Measurements from ENCODE around the gene ASB15. TPM values are rescaled to one million over a fixed set of nuclear protein-coding genes. Genes with fewer than 3 reads are reported as not detected.
A peak's percentile ranks its signal among the peaks of the same experiment; 100 is the strongest.

ASB15 gene
- total and polyA plus RNA-seq, 2 of the 8 experiments (the other 6 are each of a cell fraction or from before 2014, with no cell fraction given) = not detected

DNA sequence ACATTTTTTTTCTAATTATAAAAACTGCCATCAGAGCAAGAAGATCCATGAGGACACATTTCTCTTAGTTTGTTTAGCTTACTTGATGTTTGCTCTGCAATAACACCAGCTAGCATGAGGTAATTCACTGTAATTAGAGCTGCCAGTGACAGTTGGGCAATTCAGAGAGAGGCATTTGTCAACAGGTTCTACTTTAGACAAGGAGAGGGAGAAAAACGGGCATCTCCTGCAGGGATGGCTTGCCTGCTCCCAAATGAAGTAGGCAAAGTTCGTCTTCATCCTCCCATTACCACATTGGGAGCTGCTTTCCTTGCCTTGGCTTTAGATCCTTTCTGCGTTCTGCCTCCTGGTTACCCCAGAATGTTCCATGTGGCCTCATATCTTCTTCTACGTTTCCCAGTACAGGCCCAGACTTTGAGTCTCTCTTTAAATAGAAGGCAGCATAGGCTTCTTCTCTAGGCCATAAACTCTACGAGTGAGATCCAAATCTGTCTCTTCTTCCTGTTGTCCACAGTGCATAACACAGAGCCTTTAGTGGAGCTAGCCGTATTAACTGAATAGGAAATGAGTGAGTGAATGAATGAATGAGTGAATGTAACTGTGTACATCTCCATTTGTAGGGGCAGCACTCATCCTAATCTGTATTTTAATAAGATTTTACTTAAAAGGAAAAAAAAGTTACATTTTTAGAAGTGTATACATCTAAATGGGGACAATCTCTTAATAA is 21.2 kb downstream of the ASB15 start:
- Histone ChIP-seq H3K9me3 (ENCODE audit: insufficient read depth in 2 of 2, low read depth in 1 of 2, low read length in 1 of 2) (no peaks in the 10 kb centered on the region), H3K27me3 (replicated peaks in 1 of 4; ENCODE audit: control insufficient read depth in 3 of 4, extremely low read depth in 1 of 4, insufficient read depth in 3 of 4, low read length in 3 of 4) (no peaks in the 10 kb centered on the region), H2AFZ (ENCODE audit: low read length) (peak overlapping the region; percentile 66), H4K91ac (replicated peaks; ENCODE audit: insufficient read length, low read length) (no peak overlapping the region), H2BK5ac (ENCODE audit: low read depth, low read length) (no peak overlapping the region), H2BK12ac (ENCODE audit: low read depth, low read length) (no peak overlapping the region), H4K5ac (ENCODE audit: insufficient read length, low read depth, low read length) (no peak overlapping the region), H4K8ac (ENCODE audit: extremely low read depth, insufficient read depth, low read length) (no peak overlapping the region), H3K23ac (ENCODE audit: insufficient read length) (no peak overlapping the region), H2BK20ac (ENCODE audit: low read length) (no peak overlapping the region), H3K23me2 (ENCODE audit: low read depth, low read length) (no peaks in the 10 kb centered on the region), H2BK15ac (ENCODE audit: low read length) (no peak overlapping the region), H3K36me3 (ENCODE audit: control insufficient read depth in 2 of 4, insufficient read depth in 4 of 4, low read length in 3 of 4) (no peaks in the 10 kb centered on the region), H3K79me1 (ENCODE audit: low read depth, low read length) (no peaks in the 10 kb centered on the region), H3K4me1 (replicated peaks in 1 of 4; ENCODE audit: control insufficient read depth in 3 of 4, insufficient read depth in 4 of 4, low read length in 3 of 4) (no peaks in the 10 kb centered on the region), H3K4me2 (ENCODE audit: insufficient read depth in 1 of 2, low read depth in 2 of 2, low read length in 2 of 2) (no peak overlapping the region), H3K18ac (ENCODE audit: extremely low read depth, low read length) (no peak overlapping the region), H3K4ac (replicated peaks; ENCODE audit: insufficient read length, low read depth, low read length) (no peak overlapping the region), H3K14ac (ENCODE audit: insufficient read length) (no peak overlapping the region), H3K27ac (ENCODE audit: low read depth, low read length) (no peak overlapping the region), H2AK5ac (ENCODE audit: low read depth, low read length) (no peak overlapping the region), H3K4me3 (ENCODE audit: extremely low read depth in 1 of 4, insufficient read depth in 2 of 4, low read depth in 3 of 4, low read length in 4 of 4) (no peak overlapping the region), H3K9ac (replicated peaks in 1 of 4; ENCODE audit: extremely low read depth in 1 of 4, low read depth in 3 of 4, low read length in 3 of 4) (no peak overlapping the region), H4K20me1 (replicated peaks in 1 of 2; ENCODE audit: control insufficient read depth in 1 of 2, insufficient read depth in 2 of 2, low read length in 2 of 2) (no peaks in the 10 kb centered on the region), H3K79me2 (ENCODE audit: control insufficient read depth in 1 of 2, insufficient read depth in 2 of 2, low read length in 2 of 2) (no peaks in the 10 kb centered on the region), H2BK120ac (replicated peaks; ENCODE audit: low read depth, low read length) (no peak overlapping the region), H3K56ac (replicated peaks; ENCODE audit: insufficient read length, low read depth, low read length) (no peak overlapping the region)
- POLR2A ChIA-PET (ENCODE audit: partially characterized antibody) = no interaction called here
- CTCF ChIA-PET (ENCODE audit: partially characterized antibody) = interaction anchor here (0.6 to 3.0 kb wide), 6 partner anchors 14 to 469 kb away, joined by 3 to 16 read pairs (median 3); no protein-coding TSS in a partner anchor
- DNase-seq (ENCODE audit: low read depth in 1 of 2, low spot score in 2 of 2) = no peak
- FAIRE-seq = no peak
- TF ChIP-seq CEBPB (IDR thresholded peaks at IDR 0.05; ENCODE audit: low read depth, low read length) = 0 out of 2 replicates have a peak, but pooled peaks have one; percentile 12
- TF ChIP-seq RNF2 (IDR thresholded peaks at IDR 0.05; ENCODE audit: borderline replicate concordance, low read depth, low read length, missing control alignments, poor library complexity, severe bottlenecking) = no peak
- no peak for TF ChIP-seq TBP (IDR thresholded peaks at IDR 0.05; ENCODE audit: low read depth, low read length)
- no peak for TF ChIP-seq GABPA (IDR thresholded peaks at IDR 0.05; ENCODE audit: borderline replicate concordance, insufficient read depth, low read length)
- 91% methylated on average over 6 of the region's 6 CpGs; no CpG with 5 or more reads in 1 of the 2 experiments for WGBS, 2 experiments (ENCODE audit: extremely low coverage in 1 of 2, insufficient coverage in 1 of 2, insufficient read length in 1 of 2, insufficient replicate concordance in 2 of 2, low coverage in 1 of 2, low lambda C conversion rate in 2 of 2, missing lambda C conversion rate in 1 of 2)
